Smooth muscle cell (in vitro differentiated cells): ENCODE results near the gene PPP4R2. TPM values are rescaled to one million over a fixed set of nuclear protein-coding genes. Genes with fewer than 3 reads are reported as not detected.

Experiments used
- DNase-seq: peaks from one replicate; lab custom pipeline; 2025; ENCODE audit not compliant: unreplicated experiment; lab: John Stamatoyannopoulos, UW
- H2AFZ ChIP-seq: fragments of 200-600 bp; sonication (generic); 2 replicates; pipeline ENCODE4 v1.6.0; 2016; ENCODE audit warnings: antibody characterized with exemption, low read depth, mild to moderate bottlenecking
- H3F3A ChIP-seq: fragments of 200-600 bp; sonication (generic); 2 replicates; pipeline ENCODE4 v1.6.0; 2017; ENCODE audit warnings: antibody characterized with exemption, low read depth
- H3K27ac ChIP-seq: fragments of 200-600 bp; sonication (generic); 2 replicates; pipeline ENCODE4 v1.5.1; 2016; ENCODE audit warnings: low read depth, mild to moderate bottlenecking
- H3K27me3 ChIP-seq: fragments of 200-600 bp; sonication (generic); 2 replicates; pipeline ENCODE4 v1.6.1; 2016; ENCODE audit warnings: low read depth, mild to moderate bottlenecking
- H3K36me3 ChIP-seq: fragments of 200-600 bp; sonication (generic); 2 replicates; pipeline ENCODE4 v1.5.1; 2016; ENCODE audit warnings: low read depth
- H3K4me1 ChIP-seq: fragments of 200-600 bp; sonication (generic); 2 replicates; pipeline ENCODE4 v1.5.1; 2016; ENCODE audit warnings: low read depth
- H3K4me2 ChIP-seq: fragments of 200-600 bp; sonication (generic); 2 replicates; pipeline ENCODE4 v1.6.0; 2016; ENCODE audit warnings: mild to moderate bottlenecking
- H3K4me3 ChIP-seq: fragments of 200-600 bp; sonication (generic); 2 replicates; pipeline ENCODE4 v1.5.1; 2016; ENCODE audit warnings: mild to moderate bottlenecking
- H3K79me2 ChIP-seq: fragments of 200-600 bp; sonication (generic); 2 replicates; pipeline ENCODE4 v1.6.0; 2016; ENCODE audit warnings: low read depth, mild to moderate bottlenecking
- H3K9ac ChIP-seq: fragments of 200-600 bp; sonication (generic); 2 replicates; pipeline ENCODE4 v1.6.0; 2016; ENCODE audit warnings: low read depth
- H3K9me3 ChIP-seq: fragments of 200-600 bp; sonication (generic); replicated peaks from 2 replicates; pipeline ENCODE4 v1.5.1; 2016; ENCODE audit warnings: low read depth
- H4K20me1 ChIP-seq: fragments of 200-600 bp; sonication (generic); 2 replicates; pipeline ENCODE4 v1.6.0; 2016; ENCODE audit warnings: low read depth
- WGBS: methylation state at CpG from one replicate; pipeline ENCODE4 v1.1.7; 2016; ENCODE audit warnings: low lambda C conversion rate; 5-methylcytosine and 5-hydroxymethylcytosine counted together
- polyA plus RNA-seq: library from polyadenylated mRNA; unstranded; fragments of >200 nt; fragmentation: Nextera tagmentation; extraction: Ambion mirVana; gene quantifications from 2 replicates; pipeline ENCODE4 v1.2.1, GENCODE V29; 2016
- total RNA-seq: library from RNA; depleted of rRNA; stranded (reverse); fragments of >200 nt; gene quantifications from 2 replicates; pipeline ENCODE4 v1.2.3, GENCODE V29; 2014
- TF ChIP-seq, protein P1 (sequence below): fragments of 200-600 bp; sonication (generic); IDR thresholded peaks from 2 replicates; pipeline ENCODE4 v1.5.1; 2017; ENCODE audit warnings: borderline replicate concordance, mild to moderate bottlenecking, antibody characterized with exemption; ENCODE audit not compliant: insufficient read depth, poor library complexity, severe bottlenecking

Gene PPP4R2
- total and polyA plus RNA-seq, 2 experiments from 2014 or later: 34.6 to 52.2 TPM

- DNase-seq: no peak
Observed at GRCh38 chr3:73073091-73073707, 76.6 kb downstream of the PPP4R2 start.

DNA sequence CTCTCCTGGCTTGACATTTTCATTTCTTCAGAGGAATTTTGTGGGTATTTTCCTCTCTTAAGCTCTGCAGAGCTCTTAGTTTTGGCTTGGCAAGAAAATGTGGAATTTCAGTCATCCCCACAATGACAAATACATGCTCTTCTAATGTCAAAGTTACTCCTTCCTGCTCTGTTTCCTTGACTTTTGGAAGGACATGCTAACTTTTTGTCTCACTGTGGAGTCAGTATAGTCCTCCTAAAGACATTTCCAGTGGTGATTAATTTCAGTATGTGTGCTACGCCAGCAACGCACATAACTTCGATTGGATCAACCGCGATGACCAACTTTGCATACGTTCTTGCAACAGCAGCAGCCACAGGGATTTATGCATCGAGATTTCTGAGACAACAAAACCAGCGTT, 78.2 kb downstream of the PPP4R2 start:
- no peak for DNase-seq
- WGBS: 96% methylated on average over 8 of the region's 8 CpGs
- Histone ChIP-seq H3F3A (no peaks in the 10 kb centered on the region), H3K4me2 (no peak overlapping the region), H3K9ac (no peak overlapping the region), H3K36me3 (no peaks in the 10 kb centered on the region), H3K79me2 (no peaks in the 10 kb centered on the region), H3K27me3 (no peaks in the 10 kb centered on the region), H3K9me3 (no peaks in the 10 kb centered on the region), H2AFZ (no peak overlapping the region), H3K4me3 (no peak overlapping the region), H4K20me1 (no peaks in the 10 kb centered on the region), H3K4me1 (no peaks in the 10 kb centered on the region), H3K27ac (no peak overlapping the region)
- TF ChIP-seq, protein P1, sequence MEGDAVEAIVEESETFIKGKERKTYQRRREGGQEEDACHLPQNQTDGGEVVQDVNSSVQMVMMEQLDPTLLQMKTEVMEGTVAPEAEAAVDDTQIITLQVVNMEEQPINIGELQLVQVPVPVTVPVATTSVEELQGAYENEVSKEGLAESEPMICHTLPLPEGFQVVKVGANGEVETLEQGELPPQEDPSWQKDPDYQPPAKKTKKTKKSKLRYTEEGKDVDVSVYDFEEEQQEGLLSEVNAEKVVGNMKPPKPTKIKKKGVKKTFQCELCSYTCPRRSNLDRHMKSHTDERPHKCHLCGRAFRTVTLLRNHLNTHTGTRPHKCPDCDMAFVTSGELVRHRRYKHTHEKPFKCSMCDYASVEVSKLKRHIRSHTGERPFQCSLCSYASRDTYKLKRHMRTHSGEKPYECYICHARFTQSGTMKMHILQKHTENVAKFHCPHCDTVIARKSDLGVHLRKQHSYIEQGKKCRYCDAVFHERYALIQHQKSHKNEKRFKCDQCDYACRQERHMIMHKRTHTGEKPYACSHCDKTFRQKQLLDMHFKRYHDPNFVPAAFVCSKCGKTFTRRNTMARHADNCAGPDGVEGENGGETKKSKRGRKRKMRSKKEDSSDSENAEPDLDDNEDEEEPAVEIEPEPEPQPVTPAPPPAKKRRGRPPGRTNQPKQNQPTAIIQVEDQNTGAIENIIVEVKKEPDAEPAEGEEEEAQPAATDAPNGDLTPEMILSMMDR: no peak

More at GRCh38 chr3:73073091-73073707, 76.6 kb downstream of the PPP4R2 start:
- Histone ChIP-seq H4K20me1 (peaks cover 7% of the 10 kb centered on the region), H3K4me1 (no peaks in the 10 kb centered on the region), H3K4me3 (no peak overlapping the region), H3K36me3 (no peaks in the 10 kb centered on the region), H3K27me3 (no peaks in the 10 kb centered on the region), H3K9me3 (no peaks in the 10 kb centered on the region), H2AFZ (no peak overlapping the region), H3K27ac (no peak overlapping the region), H3K79me2 (no peaks in the 10 kb centered on the region), H3F3A (no peaks in the 10 kb centered on the region), H3K4me2 (no peak overlapping the region), H3K9ac (no peak overlapping the region)
- 81% methylated on average over 4 of the region's 4 CpGs for WGBS
- TF ChIP-seq, protein P1: no peak

- no peak for DNase-seq
- no peaks in the 10 kb centered on the region for H3K4me1 ChIP-seq
- no peaks in the 10 kb centered on the region for H3K36me3 ChIP-seq
- H3K27ac ChIP-seq: no peak overlapping the region
- H4K20me1 ChIP-seq: no peaks in the 10 kb centered on the region
- H3F3A ChIP-seq: no peaks in the 10 kb centered on the region
- TF ChIP-seq, protein P1: no peak
- H3K9me3 ChIP-seq: no peaks in the 10 kb centered on the region
- H3K4me3 ChIP-seq: no peak overlapping the region
- 86% methylated on average over 17 of the region's 17 CpGs for WGBS
- H2AFZ ChIP-seq: no peak overlapping the region
- no peaks in the 10 kb centered on the region for H3K79me2 ChIP-seq
- H3K27me3 ChIP-seq: no peaks in the 10 kb centered on the region
- no peak overlapping the region for H3K9ac ChIP-seq
- H3K4me2 ChIP-seq: no peak overlapping the region
Observed at GRCh38 chr3:73080216-73080966, 83.8 kb downstream of the PPP4R2 start.

- H3K4me1 ChIP-seq: no peaks in the 10 kb centered on the region
- TF ChIP-seq, protein P1: no peak
- no peaks in the 10 kb centered on the region for H3K36me3 ChIP-seq
- no peak overlapping the region for H2AFZ ChIP-seq
- H4K20me1 ChIP-seq: no peaks in the 10 kb centered on the region
- H3K4me2 ChIP-seq: no peak overlapping the region
- 99% methylated on average over 8 of the region's 8 CpGs for WGBS
- H3K9me3 ChIP-seq: no peaks in the 10 kb centered on the region
- no peaks in the 10 kb centered on the region for H3K79me2 ChIP-seq
- H3K27me3 ChIP-seq: no peaks in the 10 kb centered on the region
- no peak overlapping the region for H3K9ac ChIP-seq
- H3F3A ChIP-seq: no peaks in the 10 kb centered on the region
- H3K4me3 ChIP-seq: no peak overlapping the region
- no peak overlapping the region for H3K27ac ChIP-seq
- no peak for DNase-seq
Observed at GRCh38 chr3:73081140-73081539, 84.5 kb downstream of the PPP4R2 start.
